DLD1 (cell line): ENCODE data around the gene RANGAP1.
"Not testable (repeated sequence)": the region's sequence is repeated elsewhere in the genome, so short reads cannot be mapped to it uniquely, and the experiment has no call there.

Experiments
- in situ Hi-C: cut with HindIII; loops from 2 replicates; pipeline ENCODE4 v1.10.0; 2017; ENCODE audit warnings: low sequenced_read_pairs

Gene RANGAP1

DNA sequence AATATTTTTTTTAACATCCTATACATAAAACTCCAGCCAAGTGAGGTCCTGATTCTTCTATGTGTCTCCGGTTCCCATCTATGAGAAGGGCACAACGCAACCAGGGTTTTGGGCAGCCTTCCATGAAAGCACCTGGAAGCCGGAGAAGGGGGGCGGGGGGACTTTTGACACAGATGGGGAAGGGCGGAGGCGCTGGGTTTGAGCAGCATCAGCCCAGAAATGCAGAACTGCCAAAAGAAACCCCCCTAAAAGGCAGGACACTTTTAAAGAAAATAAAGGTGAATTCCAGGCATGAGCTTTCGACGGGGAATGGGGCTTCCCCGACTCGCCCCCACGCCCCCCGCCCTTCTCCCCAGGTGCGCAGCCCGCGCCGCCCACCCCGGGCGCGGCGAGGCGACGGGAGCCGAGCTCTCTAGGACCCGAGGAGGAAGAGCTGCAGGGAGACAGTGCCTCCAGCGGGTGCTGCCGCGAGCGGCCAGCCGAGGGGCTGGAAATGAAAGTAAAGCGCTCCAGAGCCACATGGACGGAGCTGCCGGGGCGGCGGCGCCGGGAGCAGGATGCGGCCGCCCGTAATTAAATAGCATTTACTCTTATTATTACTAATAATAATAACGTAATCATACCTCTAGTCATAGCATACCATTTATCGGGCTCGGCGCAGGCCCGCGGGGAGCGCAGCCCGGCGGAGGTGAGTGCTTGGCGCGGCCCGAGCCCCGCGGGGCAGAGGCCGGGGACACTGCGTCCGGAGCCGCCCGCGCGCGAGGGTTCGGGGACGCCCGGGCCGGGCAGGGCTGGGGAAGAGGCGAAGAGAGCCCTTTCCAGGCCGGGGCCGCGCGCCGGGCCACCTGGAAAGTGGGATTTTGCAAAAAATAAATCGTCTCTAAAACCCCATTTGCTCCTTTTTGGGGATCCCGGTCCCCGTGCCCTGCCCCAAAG lies 15.4 kb upstream of the RANGAP1 start, which contains the start of gene ZC3H7B:
TSS of gene ZC3H7B (plus strand) at position 441 of the 936 bp plus-strand sequence. CDS start 19,136 bp downstream, outside the sequence.
- in situ Hi-C loops, result no loop called here

DNA sequence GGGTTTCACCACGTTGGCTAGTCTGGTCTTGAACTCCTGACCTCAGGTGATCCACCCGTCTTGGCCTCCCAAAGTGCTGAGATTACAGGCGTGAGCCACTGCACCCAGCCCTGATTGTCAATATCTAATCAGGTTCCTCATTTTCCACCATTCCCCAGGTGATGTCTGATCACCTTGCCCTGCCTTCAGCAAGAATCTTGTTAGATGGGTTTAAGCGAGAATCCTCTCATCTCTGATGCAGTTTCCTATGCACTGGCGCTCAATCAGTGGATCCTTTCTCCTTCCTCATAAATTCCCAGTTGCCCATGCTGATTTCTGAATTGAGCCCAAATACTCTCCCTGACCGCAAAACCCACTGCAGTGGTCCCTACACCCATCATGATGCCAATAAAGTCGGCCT lies 14.7 kb upstream of the RANGAP1 start:
- in situ Hi-C loops, result no loop called here

DNA sequence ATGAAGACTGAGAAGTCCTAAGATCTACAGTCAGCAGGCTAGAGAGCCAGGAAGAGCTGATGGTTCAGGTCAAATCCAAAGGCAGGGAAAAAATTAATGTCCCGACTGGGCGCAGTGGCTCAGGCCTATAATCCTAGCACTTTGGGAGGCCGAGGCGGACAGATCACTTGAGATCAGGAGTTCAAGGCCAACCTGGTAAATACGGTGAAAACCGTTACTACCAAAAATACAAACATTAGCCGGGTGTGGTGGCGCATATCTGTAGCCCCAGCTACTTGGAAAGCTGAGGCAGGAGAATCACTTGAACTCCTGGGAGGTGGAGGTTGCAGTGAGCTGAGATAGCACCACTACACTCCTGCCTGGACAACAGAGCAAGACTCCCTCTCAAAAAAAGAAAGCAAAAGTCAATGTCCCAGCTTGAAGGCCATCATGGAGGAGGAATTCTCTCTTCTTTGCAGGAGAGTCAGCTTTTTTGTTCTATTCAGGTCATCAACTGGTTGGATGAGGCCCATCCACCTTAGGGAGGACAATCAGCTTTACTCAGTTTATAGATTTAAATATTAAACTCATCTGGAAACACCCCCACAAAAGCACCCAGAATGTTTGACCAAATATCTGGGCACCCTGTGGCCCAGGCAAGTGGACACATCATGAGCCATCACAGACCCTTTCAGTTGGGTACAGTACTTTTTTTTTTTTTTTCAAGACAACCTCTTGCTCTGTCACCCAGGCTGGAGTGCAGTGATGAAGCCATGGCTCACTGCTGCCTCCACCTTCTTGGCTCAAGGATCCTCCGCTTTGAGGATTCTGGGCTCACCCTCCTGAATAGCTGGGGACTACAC lies 11.1 kb upstream of the RANGAP1 start:
- in situ Hi-C loops, result no loop called here

DNA sequence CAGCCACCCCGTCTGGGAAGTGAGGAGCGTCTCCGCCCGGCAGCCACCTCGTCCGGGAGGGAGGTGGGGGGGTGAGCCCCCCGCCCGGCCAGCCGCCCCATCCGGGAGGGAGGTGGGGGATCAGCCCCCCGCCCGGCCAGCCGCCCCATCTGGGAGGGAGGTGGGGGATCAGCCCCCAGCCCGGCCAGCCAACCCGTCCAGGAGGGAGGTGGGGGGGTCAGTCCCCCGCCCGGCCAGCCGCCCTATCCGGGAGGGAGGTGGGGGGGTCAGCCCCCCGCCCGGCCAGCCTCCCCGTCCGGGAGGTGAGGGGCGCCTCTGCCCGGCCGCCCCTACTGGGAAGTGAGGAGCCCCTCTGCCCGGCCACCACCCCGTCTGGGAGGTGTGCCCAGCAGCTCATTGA lies 8.8 kb upstream of the RANGAP1 start:
- in situ Hi-C loops, result not testable (repeated sequence)

DNA sequence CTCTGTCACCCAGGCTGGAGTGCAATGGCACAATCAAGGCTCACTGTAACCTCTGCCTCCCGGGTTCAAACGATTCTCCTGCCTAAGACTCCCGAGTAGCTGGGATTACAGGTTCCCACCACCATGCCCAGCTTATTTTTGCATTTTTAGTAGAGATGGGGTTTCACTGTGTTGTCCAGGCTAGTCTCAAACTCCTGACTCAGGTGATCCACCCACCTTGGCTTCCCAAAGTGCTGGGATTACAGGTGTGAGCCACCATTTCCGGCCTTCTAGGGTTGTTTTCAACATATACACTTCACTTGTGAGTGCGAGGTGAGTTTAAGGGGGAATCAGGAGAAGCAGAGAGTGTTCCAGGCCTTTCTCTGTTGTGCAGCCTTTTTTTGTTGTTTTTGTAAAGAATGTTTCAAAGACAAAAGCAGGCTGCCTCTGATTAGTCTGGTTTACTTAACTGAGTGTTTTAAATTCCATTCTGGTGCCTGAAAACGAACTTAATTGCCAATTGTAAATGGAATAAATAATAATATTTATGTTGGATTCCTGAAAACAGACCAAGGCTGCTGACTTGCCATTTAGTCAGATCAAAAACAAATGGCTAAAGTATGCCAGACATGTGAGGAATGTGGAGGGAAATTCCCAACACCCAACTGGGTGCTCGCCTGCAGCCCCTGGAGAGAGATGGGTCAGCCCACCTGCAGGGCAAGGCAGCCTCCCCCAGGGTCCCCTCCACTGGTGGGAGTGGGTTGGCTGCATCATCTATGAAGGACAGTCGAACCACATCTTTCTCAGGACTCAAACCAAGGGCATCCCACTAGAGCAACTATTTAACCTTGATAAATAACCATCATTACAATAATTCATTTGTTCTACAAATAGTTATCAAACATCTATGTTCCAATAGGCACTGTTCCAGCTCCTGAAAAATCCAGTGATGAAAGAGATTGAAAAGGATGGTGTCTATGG lies 4.6 kb upstream of the RANGAP1 start:
- in situ Hi-C loops, result no loop called here

DNA sequence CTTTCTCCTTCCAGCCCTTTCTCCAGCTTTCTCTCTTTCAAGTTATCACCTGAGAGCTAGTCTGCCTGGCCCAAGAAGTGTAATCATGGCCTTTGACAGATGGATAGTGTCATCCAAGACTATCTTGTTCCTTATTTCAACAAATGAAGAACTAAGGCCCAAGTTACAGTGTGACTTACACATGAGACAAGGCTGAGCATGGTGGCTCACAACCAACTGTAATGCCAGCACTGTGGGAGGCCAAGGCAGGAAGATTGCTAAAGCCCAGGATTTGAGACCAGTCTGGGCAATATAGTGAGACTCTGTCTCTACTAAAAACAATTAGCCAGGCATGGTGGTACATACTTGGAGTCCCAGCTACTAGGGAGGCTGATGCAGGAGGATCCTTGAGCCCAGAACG lies 3.7 kb upstream of the RANGAP1 start:
- in situ Hi-C loops, result no loop called here

DNA sequence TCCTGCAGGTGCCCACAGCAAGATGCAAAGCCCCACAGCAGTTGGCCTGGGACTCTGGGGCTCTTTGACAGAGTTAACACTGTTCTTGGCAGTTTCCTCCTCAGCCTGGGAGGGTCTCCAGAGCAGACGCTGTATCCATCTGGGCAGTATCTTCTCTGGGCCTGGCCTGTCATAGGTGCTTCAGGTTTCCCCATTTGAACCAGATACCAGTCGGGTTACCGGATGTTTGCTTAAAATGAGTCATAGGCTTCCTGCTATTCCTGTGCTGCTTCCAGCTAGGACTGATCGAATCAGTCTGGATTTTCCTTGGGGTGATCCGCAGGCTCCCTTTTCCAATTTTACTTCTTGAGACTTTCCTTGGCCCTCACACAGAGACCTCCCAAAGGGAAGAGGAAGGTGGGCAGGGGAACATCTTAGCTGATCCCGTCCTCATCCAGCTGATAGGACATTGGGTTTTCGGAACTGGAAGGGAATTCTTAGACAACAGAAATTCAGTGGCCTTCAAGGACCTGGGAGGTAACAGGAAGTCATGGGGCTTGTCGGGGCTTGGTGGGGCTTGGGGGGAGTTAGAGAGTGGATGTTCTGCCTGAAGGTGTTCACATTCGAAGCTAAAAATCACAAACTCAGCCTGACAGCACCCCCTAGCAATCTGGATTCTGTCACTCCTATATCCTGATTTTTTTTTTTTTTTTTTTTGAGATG lies 2.4 kb upstream of the RANGAP1 start:
- in situ Hi-C loops, result no loop called here

DNA sequence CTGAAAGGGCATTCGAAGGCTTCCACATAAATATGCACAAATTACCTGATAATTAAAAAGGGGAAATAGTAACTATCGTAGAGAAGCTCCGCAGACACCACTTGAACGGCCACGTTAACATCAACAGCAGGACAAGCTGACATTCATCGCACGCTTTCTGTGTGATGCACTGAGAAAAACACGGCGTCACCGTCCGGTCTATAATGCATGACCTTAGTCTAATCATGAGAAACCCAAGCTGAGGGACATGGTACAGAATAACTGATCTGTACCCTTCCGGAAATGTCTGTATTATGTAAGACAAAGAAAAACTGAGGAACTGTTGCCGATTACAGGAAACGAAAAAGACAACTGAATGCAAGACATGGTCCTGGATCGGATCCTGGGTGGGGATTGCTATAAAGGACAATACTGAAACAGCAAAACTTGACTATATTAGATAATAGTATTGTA lies 678 bp upstream of the RANGAP1 start:
- in situ Hi-C loops, result no loop called here

DNA sequence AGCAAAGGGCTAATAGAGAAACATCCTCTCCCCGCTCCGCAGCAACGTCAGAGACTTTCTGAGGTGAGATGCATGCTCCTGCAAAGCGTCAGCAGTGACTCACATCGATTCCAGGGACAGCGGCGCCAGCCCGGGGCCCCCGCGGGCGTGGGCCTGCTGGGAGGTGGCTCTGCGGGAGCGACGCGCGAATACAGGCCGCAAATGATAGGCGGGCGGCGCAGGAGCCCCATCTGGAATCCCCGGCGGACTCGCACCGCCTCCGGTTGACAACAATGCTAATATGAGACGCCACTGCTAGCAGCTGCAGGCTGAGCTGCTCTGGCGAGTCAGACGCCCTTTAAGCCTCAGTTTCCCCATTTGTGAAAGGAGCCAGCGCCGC lies 557 bp downstream of the RANGAP1 start:
- in situ Hi-C loops, result no loop called here

DNA sequence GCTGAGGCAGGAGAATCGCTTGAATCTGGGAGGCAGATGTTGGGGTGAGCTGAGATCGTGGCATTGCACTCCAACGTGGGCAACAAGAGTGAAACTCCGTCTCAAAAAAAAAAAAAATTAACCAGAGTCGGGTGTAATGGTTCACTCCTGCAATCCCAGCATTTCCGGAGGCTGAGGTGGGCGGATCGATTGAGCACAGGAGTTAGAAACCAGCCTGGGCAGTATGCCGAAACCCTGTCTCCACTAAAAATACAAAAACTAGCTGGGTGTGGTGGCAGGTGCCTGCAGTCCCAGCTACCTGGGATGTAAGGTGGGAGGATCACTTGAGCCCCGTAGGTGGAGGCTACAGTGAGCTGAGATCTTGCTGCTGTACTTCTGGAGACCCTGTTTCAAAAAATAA lies 1.5 kb downstream of the RANGAP1 start:
- in situ Hi-C loops, result no loop called here

DNA sequence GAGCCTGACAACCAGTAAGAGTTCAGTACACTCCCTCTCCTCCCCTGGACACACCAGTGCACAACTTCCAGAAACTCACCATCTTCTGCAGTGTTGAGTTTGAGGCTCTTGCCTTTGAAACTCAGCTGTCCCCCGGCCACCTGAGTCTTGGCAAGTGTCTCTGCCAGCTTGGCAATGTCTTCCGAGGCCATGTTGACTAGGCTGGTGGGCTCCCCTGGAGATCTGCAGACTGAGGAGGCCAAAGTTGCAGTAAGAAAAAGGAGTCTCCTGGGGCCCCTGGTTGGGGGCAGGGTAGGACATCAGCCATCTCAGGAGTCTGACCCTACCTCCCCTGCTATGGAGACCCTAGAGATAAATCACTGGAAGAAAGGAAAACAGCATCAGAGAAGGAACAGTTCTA lies 5.1 kb downstream of the RANGAP1 start:
- in situ Hi-C loops, result no loop called here

DNA sequence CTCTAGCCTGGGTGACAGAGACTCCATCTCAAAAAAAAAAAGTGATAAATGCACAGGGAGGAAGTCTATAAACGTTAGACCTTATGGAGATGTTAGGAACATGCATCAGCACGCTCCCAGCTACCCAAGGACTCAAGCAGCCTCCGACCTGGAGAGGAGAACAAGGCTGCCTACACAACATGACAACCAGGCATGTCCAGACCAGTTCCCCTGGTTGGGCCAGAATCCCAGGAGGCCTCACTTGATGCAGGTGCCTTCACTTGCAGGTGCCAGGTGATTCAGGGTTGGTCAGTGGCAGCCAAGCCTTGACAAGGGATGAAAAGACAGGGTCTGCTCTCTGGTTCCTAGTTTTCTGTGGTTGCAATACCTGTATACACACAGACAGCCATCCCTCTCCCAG lies 5.9 kb downstream of the RANGAP1 start:
- in situ Hi-C loops, result no loop called here

DNA sequence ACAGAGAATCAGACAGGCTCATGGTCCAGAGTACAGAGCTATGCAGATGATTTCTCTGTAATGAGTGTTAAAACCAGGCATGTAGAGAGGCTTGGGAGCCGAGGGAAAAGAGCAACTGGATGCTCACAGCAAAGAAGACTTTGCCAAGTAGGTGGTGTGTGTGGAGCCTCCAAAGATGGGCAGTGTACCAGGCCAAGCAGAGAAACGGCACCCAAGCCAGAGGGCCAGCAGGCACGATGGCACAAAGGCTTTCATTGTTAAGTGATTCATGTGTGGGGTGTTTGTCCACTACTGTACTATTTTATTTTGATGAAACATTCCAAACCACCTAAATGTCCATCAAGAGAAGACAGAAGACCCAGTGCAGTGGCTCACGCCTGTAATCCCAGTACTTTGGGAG lies 11.1 kb downstream of the RANGAP1 start:
- in situ Hi-C loops, result no loop called here

DNA sequence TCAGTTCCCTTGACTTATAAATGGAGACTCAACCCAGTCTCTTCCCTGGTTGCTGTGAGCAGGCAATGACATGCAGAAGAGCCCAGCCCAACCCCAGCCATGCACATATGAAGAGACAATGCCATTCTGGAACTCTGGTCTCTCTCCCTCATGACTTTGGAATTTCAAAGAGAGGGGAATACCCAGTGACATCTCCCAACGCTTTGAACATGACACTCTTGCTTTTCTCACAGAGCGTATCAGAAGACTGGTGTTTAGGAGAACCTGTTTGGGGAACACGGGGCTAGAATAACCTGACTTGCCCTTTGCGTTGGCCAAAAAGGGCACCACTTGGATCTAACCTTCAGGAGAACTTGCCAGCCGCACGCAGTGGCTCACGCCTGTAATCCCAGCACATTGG lies 12.9 kb downstream of the RANGAP1 start:
- in situ Hi-C loops, result no loop called here

DNA sequence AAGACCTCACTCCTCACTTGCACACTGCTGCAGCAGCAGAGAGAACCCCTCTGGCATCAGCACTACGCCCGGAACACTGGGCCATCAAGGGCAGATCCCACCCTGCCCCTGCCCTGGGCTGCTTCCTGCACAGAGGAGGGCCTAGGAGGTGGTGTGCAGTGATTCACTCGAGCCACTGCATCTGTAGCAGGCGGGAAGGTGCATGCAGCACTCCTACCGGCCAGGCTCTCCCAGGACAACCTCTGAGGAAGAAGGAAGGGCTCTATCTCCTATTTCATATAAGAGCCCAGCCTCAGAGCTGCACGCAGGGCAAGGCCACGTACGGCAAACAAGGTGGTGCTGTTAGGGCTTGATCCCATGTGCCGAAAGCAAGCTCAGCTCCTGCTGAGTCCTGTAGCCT lies 14.2 kb downstream of the RANGAP1 start:
- in situ Hi-C loops, result no loop called here

DNA sequence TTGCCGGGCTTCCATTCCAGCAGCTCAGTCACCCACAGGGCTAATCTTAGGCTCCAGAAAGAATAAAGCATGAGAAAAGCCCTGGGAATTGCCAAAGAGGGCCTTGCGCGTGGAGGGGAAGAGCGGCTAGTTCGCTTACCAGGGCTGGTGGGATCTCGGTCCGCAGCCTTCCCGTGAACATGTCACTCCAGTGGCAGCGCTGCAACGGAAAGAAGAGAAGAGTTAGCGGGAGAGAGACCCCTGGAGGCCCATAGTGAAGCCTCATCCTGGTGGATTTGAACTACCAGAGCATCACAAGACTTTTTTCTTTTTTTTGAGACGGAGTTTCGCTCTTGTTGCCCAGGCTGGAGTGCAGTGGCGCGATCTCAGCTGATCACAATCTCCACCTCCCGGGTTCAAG lies 18.0 kb downstream of the RANGAP1 start:
- in situ Hi-C loops, result no loop called here

DNA sequence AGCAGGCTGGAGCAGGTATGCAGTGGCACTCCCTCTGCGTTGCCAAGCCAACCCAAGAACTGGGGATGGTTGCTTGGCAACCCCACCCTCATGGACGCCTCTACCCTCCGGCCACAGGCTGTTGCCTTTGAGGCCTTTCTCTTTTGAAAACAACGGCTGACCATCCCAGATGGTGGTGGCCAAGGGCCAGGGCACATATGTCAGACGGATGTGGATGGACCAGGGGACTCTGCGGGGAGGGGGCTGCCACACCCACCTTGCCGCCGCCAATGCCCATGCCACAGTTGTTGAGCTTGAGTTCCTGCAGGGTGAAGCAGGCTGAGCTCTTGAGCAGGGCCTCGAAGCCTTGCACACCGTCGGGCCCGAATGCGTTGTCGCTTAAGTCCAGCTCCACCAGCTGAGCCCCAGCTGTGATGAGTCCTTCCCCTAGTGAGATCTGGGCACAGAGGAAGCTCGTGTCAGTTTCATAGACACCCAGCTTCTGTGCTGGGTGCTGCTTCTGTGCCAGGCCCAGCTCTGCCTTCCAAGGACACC lies 21.5 kb downstream of the RANGAP1 start:
- in situ Hi-C loops, result no loop called here

DNA sequence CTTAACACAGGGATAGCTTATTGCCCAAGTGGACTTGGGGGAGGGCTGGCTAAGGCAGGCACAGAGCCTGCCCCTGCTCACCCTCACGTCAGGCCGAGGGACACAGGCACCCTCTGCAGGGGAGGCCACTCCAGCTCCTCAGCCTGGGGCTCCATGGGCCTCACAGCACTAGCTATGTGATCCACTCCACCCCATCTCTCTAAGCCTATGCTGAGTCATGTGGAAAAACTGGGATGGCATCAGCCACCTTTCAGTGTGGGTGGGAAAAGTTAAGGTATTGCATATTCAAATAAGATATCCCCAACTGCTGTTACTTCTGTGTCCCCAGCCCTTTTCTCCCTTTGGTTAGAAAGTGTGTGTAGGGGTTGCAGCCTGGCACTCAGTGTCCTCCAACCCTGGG lies 22.3 kb downstream of the RANGAP1 start:
- in situ Hi-C loops, result no loop called here

DNA sequence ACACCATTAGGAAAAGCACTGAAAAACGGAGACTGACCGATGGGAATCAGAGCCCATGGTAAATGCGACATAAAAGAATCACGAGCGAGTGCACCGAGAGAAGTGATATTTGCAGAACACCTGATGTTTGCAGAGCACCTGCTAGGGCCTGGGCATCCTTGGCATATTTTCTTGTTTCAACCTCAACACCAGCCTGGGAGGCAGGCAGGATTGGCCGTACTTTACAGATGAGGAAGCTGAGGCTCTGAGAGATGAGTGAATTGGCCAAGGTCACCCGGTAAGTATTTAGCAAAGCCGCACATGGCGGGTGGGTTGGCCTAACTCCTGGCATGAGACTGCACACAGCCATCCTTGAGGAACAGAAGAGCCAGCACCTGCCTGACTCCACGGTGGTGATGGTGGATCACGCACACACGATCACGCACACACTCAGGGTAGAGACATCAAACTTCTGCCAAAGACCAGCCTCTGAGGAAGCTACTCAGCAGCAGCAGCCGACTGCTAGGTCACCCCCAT lies 23.7 kb downstream of the RANGAP1 start:
- in situ Hi-C loops, result no loop called here
